ENCODE data around the gene MRPS6.

DNA sequence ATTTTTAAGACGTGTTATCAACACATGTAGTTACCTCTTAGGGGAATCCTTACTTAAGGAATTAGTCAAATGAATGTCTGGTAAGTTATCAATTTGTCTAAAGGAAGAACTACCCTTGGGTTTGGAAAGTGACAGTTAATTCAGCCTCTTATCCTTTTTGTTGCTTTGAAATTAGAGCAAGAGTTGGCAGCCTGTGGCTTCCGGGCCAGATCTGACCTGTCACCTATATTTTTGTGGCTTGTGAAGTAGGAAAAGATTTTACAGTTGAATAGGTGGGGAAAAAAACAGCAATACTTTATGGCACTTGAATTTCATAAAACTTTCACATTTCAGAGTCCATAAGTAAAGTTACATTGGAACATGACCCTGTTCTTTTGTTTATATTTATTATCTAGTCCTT lies 5.5 kb downstream of the MRPS6 start:
- TF ChIP-seq GABPA (IDR thresholded peaks at IDR 0.05; ENCODE audit: low read depth): no peak
- TF ChIP-seq, protein P1, sequence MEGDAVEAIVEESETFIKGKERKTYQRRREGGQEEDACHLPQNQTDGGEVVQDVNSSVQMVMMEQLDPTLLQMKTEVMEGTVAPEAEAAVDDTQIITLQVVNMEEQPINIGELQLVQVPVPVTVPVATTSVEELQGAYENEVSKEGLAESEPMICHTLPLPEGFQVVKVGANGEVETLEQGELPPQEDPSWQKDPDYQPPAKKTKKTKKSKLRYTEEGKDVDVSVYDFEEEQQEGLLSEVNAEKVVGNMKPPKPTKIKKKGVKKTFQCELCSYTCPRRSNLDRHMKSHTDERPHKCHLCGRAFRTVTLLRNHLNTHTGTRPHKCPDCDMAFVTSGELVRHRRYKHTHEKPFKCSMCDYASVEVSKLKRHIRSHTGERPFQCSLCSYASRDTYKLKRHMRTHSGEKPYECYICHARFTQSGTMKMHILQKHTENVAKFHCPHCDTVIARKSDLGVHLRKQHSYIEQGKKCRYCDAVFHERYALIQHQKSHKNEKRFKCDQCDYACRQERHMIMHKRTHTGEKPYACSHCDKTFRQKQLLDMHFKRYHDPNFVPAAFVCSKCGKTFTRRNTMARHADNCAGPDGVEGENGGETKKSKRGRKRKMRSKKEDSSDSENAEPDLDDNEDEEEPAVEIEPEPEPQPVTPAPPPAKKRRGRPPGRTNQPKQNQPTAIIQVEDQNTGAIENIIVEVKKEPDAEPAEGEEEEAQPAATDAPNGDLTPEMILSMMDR (IDR thresholded peaks at IDR 0.05; ENCODE audit: insufficient read depth, low read length): no peak
